ENCODE measurements around the gene NTM.

DNA sequence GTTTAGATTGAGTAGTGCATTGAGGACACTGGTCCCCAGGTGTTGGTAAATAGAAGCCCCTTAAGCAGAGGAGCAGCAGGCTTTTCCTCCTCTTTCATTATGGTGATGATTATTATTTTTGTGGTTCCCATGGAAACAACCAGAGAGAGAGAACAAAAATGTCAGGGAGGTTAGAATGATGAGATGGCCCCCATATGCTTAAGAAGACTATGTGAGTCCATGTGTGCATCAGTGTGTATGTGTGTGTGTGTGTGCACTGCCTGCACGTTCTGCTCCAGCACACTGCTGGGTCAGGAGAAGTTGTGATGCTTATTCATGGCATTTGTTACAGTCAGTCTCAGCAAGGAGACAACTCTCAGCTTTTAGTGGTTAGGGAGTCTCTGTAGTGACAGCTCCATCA, 724.2 kb downstream of the NTM start:
- TF ChIP-seq, protein P1, sequence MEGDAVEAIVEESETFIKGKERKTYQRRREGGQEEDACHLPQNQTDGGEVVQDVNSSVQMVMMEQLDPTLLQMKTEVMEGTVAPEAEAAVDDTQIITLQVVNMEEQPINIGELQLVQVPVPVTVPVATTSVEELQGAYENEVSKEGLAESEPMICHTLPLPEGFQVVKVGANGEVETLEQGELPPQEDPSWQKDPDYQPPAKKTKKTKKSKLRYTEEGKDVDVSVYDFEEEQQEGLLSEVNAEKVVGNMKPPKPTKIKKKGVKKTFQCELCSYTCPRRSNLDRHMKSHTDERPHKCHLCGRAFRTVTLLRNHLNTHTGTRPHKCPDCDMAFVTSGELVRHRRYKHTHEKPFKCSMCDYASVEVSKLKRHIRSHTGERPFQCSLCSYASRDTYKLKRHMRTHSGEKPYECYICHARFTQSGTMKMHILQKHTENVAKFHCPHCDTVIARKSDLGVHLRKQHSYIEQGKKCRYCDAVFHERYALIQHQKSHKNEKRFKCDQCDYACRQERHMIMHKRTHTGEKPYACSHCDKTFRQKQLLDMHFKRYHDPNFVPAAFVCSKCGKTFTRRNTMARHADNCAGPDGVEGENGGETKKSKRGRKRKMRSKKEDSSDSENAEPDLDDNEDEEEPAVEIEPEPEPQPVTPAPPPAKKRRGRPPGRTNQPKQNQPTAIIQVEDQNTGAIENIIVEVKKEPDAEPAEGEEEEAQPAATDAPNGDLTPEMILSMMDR (IDR thresholded peaks at IDR 0.05; ENCODE audit: low read depth, low read length, poor library complexity, severe bottlenecking) = no peak
- TF ChIP-seq EZH2phosphoT487 (IDR thresholded peaks at IDR 0.05; ENCODE audit: borderline replicate concordance, low read length) = no peak
